Measurements from ENCODE around the gene URB1.

DNA sequence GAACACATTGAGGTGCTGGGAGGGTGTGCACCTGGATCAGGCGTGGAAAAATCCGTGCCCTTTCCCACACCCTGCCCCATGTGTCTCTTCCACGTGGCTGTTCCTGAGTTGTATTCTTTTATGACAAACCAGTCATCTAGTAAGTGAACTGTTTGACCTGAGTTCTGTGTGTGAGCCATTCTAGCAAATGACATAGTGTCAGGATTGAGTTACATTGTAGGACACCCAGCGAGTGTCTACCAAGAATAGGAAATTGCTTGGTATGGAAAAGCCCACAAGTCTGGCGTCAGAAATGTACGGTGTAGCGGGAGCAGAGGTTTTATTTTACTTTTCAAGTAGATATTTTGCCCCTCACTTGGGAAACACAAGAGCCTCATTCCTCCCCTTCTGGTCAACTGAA is 95.4 kb downstream of the URB1 start:
- no peak for TF ChIP-seq FOSL1 (IDR thresholded peaks at IDR 0.05; ENCODE audit: insufficient read depth, low read depth, low read length)
- TF ChIP-seq TBP (IDR thresholded peaks at IDR 0.05; ENCODE audit: low read depth, low read length) = no peak
- TF ChIP-seq, protein P1, sequence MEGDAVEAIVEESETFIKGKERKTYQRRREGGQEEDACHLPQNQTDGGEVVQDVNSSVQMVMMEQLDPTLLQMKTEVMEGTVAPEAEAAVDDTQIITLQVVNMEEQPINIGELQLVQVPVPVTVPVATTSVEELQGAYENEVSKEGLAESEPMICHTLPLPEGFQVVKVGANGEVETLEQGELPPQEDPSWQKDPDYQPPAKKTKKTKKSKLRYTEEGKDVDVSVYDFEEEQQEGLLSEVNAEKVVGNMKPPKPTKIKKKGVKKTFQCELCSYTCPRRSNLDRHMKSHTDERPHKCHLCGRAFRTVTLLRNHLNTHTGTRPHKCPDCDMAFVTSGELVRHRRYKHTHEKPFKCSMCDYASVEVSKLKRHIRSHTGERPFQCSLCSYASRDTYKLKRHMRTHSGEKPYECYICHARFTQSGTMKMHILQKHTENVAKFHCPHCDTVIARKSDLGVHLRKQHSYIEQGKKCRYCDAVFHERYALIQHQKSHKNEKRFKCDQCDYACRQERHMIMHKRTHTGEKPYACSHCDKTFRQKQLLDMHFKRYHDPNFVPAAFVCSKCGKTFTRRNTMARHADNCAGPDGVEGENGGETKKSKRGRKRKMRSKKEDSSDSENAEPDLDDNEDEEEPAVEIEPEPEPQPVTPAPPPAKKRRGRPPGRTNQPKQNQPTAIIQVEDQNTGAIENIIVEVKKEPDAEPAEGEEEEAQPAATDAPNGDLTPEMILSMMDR (IDR thresholded peaks at IDR 0.05; ENCODE audit: control extremely low read depth in 1 of 3, insufficient read depth in 1 of 3, low read depth in 1 of 3, low read length in 3 of 3) = no peak
- TF ChIP-seq POLR2AphosphoS5 (IDR thresholded peaks at IDR 0.05; ENCODE audit: low read depth, low read length) = no peak
- TF ChIP-seq, protein P2, sequence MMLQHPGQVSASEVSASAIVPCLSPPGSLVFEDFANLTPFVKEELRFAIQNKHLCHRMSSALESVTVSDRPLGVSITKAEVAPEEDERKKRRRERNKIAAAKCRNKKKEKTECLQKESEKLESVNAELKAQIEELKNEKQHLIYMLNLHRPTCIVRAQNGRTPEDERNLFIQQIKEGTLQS (IDR thresholded peaks at IDR 0.05; ENCODE audit: insufficient read depth, low read depth, low read length) = no peak
- no peak for TF ChIP-seq POLR2A (IDR thresholded peaks at IDR 0.05; ENCODE audit: control extremely low read depth in 1 of 2, low read depth in 2 of 2, low read length in 2 of 2)
- no peak for TF ChIP-seq TAF7 (optimal IDR thresholded peaks at IDR 0.05; ENCODE audit: borderline replicate concordance, low read depth, low read length)
- no peak for TF ChIP-seq EZH2 (IDR thresholded peaks at IDR 0.05; ENCODE audit: low read depth, low read length, severe bottlenecking)
- no peak for TF ChIP-seq CBX5 (IDR thresholded peaks at IDR 0.05; ENCODE audit: low read depth, low read length)
- TF ChIP-seq, protein P3, sequence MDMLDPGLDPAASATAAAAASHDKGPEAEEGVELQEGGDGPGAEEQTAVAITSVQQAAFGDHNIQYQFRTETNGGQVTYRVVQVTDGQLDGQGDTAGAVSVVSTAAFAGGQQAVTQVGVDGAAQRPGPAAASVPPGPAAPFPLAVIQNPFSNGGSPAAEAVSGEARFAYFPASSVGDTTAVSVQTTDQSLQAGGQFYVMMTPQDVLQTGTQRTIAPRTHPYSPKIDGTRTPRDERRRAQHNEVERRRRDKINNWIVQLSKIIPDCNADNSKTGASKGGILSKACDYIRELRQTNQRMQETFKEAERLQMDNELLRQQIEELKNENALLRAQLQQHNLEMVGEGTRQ (IDR thresholded peaks at IDR 0.05; ENCODE audit: low read length) = no peak
